Head of caudate nucleus (tissue), 42 donors: ENCODE results near the gene BSND.
"Not testable (repeated sequence)": the region's sequence is repeated elsewhere in the genome, so short reads cannot be mapped to it uniquely, and the experiment has no call there.

Experiments
- DNase-seq, 42 donors: peaks; one replicate each; pipeline versions ENCODE4 v3.0.0 to v3.0.0-alpha.2; 2020 to 2021; ENCODE audit warnings: mixed read lengths in 7 of 42
- intact Hi-C: fragments of 100-400 bp; cut with DNase I; formaldehyde crosslinking; loops from one replicate; pipeline ENCODE4 v1.15.0; 2022

BSND gene

GRCh38 chr1:55007625-55008024, 8.9 kb downstream of the BSND start:
- no peak for DNase-seq
- intact Hi-C loops, result no loop called here

- intact Hi-C loops, result no loop called here
- no peak for DNase-seq
These were observed 11.6 kb downstream of the BSND start for GRCh38 chr1:55010194-55010886.

- no peak for DNase-seq
- intact Hi-C loops, result no loop called here
These were observed 12.1 kb downstream of the BSND start for GRCh38 chr1:55010887-55011217.

DNA sequence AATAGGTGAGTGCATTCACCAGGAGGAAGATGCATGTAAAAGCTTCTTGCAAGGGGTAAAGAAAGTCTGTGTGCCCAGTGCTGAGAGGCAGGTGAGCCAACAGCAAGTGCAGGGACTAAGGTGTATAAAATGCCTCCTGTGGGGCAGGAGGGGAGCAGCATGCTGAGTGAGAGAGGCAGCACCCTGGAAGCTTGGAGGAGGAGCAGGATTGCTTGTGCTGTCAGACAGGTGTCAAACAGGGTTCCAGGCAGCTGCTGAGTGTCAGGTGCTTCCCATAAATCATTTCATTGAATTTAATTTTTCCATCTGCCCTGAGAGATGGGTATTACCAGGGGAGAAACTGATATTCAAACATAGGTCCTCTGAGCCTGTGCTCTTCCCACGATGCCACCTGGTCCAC, 13.9 kb downstream of the BSND start:
- intact Hi-C loops, result no loop called here

DNA sequence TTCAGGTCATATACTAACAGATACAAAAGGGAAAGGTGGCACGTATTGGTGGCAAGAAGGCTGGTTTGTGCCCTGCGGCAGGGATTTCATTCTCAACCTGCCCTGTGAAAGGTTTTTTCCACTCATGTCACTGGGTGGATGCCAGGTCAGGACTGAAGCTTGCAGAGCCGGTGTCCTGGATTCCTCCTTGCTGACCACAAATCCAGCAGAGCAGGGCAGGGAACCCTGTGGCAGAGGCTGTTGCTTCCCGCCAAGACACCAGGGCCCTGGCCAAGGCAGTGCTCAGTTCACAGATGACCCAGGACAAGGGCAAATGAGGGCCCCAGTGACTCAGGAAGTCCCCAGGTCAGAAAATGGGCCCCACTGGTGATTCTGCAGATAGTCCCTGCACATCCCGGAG, 16.4 kb downstream of the BSND start:
- intact Hi-C loops, result no loop called here
- no peak for DNase-seq

More for the DNA sequence above, 13.9 kb downstream of the BSND start:
- no peak for DNase-seq

DNA sequence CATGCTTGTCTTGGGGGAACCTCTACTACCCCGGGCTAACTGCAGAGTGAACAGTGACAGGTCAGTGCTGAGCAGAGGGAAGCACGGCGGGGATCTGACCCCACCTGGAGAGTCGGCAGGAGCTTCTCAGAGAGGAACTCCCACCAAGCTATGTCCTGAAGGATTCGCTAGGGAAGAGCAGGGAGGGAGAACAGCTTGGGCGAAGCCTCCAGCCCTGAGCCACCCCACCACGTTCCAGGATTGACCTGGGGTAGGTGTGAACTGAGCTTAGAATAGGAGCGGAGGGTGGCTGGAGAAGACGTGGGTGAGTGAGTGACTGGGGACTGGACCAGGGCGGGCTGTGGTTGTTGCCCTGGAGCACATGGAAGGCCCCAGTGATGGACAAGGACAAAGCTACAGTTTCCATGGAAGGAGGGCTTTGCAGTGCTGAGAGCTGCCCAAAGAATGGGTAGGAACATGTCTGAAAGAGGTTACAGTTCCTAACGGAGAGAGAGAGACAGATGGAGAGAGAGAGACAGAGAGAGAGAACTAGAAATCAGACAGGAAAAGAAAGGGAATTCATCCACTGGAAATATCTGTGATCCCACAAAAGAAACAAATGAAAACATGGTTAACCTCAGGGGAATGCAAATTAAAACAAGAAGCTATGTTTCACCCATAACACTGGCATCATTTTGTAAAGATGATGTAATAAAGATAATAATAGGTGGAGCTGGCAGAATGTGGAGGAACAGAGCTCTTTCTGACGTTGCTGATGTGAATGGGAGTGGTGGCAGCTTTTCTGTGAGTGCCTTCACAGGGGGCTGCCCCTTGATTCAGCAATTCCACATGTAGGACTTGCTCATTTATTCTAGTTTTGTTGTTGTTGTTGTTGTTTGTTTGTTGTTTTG, 17.2 kb downstream of the BSND start:
- intact Hi-C loops, result no loop called here
- no peak for DNase-seq

GRCh38 chr1:55018395-55018794, 19.7 kb downstream of the BSND start:
- intact Hi-C loops, result no loop called here
- DNase-seq, result no peak

GRCh38 chr1:55021942-55022546, 23.3 kb downstream of the BSND start:
- peak; percentile 52 to 88 (median 76) for DNase-seq
- intact Hi-C loops, result no loop called here

DNA sequence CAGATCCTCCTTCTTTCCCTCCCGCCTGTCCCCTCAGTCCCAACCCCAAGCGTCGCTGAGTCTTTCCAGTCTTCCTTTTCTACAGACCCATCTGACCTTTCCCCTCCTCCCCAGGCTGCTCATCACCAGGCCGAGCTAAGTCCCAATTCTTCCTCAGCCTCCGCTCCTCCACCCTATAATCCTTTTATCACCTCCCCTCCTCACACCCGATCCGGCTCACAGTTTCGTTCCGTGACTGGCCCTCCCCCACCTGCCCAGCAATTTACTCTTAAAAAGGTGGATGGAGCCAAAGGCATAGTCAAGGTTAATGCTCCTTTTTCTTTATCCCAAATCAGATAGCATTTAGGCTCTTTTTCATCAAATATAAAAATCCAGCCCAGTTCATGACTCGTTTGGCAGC, 25.4 kb downstream of the BSND start:
- DNase-seq, intact Hi-C loops: not testable (repeated sequence)

DNA sequence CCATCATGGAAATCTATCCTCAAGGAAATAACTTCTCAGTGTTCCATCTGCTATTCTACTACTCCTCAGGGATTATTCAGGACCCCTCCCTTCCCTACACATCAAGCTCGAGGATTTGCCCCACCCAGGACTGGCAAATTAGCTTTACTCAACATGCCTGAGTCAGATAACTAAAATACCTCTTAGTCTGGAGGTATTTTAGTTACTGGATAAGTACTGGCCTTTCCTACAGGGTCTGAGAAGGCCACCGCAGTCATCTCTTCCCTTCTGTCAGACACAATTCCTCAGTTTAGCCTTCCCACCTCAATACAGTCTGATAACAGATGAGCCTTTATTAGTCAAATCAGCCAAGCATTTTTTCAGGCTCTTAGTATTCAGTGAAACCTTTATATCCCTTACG, 27.9 kb downstream of the BSND start:
- DNase-seq, intact Hi-C loops: not testable (repeated sequence)

GRCh38 chr1:55031098-55031497, 32.4 kb downstream of the BSND start:
- DNase-seq, intact Hi-C loops: not testable (repeated sequence)

DNA sequence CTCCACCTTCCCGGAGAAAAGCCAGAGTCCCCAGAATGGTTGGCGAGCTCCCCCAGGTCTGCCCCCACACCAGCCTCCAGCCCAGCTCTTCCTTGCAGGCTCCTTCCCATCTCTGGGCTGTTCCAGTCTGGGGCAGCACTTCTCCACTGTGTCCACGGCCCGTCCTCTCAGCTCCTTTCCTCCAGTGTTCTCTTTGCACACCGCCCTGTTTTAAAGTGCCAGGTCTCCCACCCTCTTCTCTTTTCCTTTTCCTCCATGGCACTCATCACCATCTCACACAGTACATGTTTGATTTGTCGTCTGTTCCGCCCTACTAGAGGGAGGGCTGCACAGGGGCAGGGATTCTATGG, 34.5 kb downstream of the BSND start:
- DNase-seq, result no peak
- intact Hi-C loops, result no loop called here

DNA sequence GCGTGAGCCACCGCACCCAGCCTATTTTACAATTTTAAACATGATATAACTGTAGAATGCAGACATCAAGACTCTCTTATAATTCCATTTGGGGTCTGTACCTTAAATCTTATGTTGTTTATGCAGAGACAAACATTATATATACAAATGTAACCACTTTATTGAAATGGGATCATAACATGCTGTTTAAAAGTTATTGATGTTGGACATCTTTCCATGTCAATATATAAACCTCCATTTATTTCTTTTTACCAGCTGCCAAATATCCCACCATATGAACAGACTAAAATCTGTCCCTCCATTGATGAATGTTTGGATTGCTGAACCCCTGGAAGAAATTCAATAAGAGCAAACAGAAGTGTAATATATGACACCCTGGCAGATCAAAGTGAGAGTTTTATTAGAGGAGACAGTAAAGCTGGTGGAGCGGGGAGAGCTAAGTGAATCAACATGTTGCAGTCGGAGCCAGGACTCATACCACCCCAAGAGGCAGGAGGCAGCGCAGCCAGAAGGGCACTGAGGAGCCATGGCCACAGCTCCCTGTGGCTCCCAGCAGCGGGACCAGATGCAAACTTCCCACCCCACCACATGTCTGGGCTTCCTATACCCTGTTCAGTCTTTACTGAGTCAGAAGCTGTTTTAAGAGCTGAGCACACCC, 35.9 kb downstream of the BSND start:
- intact Hi-C loops, result no loop called here
- DNase-seq, result no peak

DNA sequence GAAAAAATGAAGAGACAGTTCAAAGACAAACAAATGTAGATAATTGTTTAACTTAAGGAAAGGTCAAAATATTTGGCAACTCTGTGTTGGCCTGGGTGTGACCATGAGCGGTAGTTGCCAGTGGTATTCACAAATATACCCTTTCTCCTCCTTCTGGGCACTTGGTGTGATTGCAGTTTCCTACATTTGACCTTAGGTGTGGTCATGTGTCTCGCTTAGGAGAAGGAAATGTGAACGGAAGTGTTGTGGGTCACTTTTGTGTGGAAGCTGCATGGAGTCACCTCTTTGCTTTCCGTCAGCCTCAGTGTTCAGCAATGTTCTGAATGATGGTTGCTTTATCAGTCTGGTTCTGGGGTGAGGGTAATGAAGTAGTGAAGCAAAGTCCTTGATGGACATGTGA, 37.2 kb downstream of the BSND start:
- no peak for DNase-seq
- intact Hi-C loops, result no loop called here

- DNase-seq, result no peak
These were observed 39.2 kb downstream of the BSND start for GRCh38 chr1:55037733-55038551.

GRCh38 chr1:55038552-55038838, 39.8 kb downstream of the BSND start:
- intact Hi-C loops, result no loop called here
- no peak for DNase-seq

More at GRCh38 chr1:55037733-55038551, 39.2 kb downstream of the BSND start:
- intact Hi-C loops, result no loop called here

GRCh38 chr1:55038974-55039341, 40.2 kb downstream of the BSND start:
- no peak for DNase-seq
- intact Hi-C loops, result no loop called here

DNA sequence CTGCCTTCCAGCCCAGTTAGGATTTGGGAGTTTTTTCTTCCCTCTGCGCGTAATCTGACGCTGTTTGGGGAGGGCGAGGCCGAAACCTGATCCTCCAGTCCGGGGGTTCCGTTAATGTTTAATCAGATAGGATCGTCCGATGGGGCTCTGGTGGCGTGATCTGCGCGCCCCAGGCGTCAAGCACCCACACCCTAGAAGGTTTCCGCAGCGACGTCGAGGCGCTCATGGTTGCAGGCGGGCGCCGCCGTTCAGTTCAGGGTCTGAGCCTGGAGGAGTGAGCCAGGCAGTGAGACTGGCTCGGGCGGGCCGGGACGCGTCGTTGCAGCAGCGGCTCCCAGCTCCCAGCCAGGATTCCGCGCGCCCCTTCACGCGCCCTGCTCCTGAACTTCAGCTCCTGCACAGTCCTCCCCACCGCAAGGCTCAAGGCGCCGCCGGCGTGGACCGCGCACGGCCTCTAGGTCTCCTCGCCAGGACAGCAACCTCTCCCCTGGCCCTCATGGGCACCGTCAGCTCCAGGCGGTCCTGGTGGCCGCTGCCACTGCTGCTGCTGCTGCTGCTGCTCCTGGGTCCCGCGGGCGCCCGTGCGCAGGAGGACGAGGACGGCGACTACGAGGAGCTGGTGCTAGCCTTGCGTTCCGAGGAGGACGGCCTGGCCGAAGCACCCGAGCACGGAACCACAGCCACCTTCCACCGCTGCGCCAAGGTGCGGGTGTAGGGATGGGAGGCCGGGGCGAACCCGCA, 40.8 kb downstream of the BSND start, which contains the start of gene PCSK9:
Gene PCSK9 (plus strand): TSS at position 207 of the 741 bp plus-strand sequence. CDS start 290 bp downstream, at position 497.
- intact Hi-C loops, result no loop called here
- peak in 2 of 42 donors; percentile 31 to 38 for DNase-seq
